Measurements from ENCODE around the gene TPST1. TPM values are rescaled to one million over a fixed set of nuclear protein-coding genes. Genes with fewer than 3 reads are reported as not detected.

TPST1 gene
- total and polyA plus RNA-seq, 2 of the 8 experiments (the other 6 are each of a cell fraction or from before 2014, with no cell fraction given), result 8.2 to 18.4 TPM

- no peak overlapping the region for H4K5ac ChIP-seq (ENCODE audit: insufficient read length, low read depth, low read length)
- H3K79me1 ChIP-seq (ENCODE audit: low read depth, low read length), result no peaks in the 10 kb centered on the region
- no peak overlapping the region for H2AK5ac ChIP-seq (ENCODE audit: low read depth, low read length)
- CTCF ChIA-PET (ENCODE audit: partially characterized antibody), result no interaction called here
- H4K20me1 ChIP-seq (replicated peaks in 1 of 2; ENCODE audit: control insufficient read depth in 1 of 2, insufficient read depth in 2 of 2, low read length in 2 of 2), result no peaks in the 10 kb centered on the region
- no peak for FAIRE-seq
- no peak overlapping the region for H3K18ac ChIP-seq (ENCODE audit: extremely low read depth, low read length)
- H3K79me2 ChIP-seq (ENCODE audit: control insufficient read depth in 1 of 2, insufficient read depth in 2 of 2, low read length in 2 of 2), result no peaks in the 10 kb centered on the region
- H2BK12ac ChIP-seq (ENCODE audit: low read depth, low read length), result no peak overlapping the region
- H3K23me2 ChIP-seq (ENCODE audit: low read depth, low read length), result no peaks in the 10 kb centered on the region; the same call in 1 of the 2 replicates
- no peak overlapping the region for H3K27ac ChIP-seq (ENCODE audit: low read depth, low read length)
- H2BK120ac ChIP-seq (replicated peaks; ENCODE audit: low read depth, low read length), result no peak overlapping the region
- H3K9me3 ChIP-seq (ENCODE audit: insufficient read depth in 2 of 2, low read depth in 1 of 2, low read length in 1 of 2), result peaks cover 0 to 3% of the 10 kb centered on the region in 2 experiments; a peak in 1 of 4 replicates
- H2AFZ ChIP-seq (ENCODE audit: low read length), result no peak overlapping the region
- no peaks in the 10 kb centered on the region for H3K4me1 ChIP-seq (replicated peaks in 1 of 4; ENCODE audit: control insufficient read depth in 3 of 4, insufficient read depth in 4 of 4, low read length in 3 of 4)
- no peak overlapping the region for H3K56ac ChIP-seq (replicated peaks; ENCODE audit: insufficient read length, low read depth, low read length)
- no peaks in the 10 kb centered on the region for H3K27me3 ChIP-seq (replicated peaks in 1 of 4; ENCODE audit: control insufficient read depth in 3 of 4, extremely low read depth in 1 of 4, insufficient read depth in 3 of 4, low read length in 3 of 4)
- DNase-seq (ENCODE audit: low read depth in 1 of 2, low spot score in 2 of 2), result no peak
- POLR2A ChIA-PET (ENCODE audit: partially characterized antibody), result no interaction called here
- no peak overlapping the region for H3K4me3 ChIP-seq (ENCODE audit: extremely low read depth in 1 of 4, insufficient read depth in 2 of 4, low read depth in 3 of 4, low read length in 4 of 4)
- no peak overlapping the region for H4K91ac ChIP-seq (replicated peaks; ENCODE audit: insufficient read length, low read length)
- H3K4me2 ChIP-seq (ENCODE audit: insufficient read depth in 1 of 2, low read depth in 2 of 2, low read length in 2 of 2), result no peak overlapping the region
- H3K36me3 ChIP-seq (ENCODE audit: control insufficient read depth in 2 of 4, insufficient read depth in 4 of 4, low read length in 3 of 4), result no peaks in the 10 kb centered on the region
- no peak overlapping the region for H2BK15ac ChIP-seq (ENCODE audit: low read length)
- H3K14ac ChIP-seq (ENCODE audit: insufficient read length), result no peak overlapping the region
- no peak overlapping the region for H4K8ac ChIP-seq (ENCODE audit: extremely low read depth, insufficient read depth, low read length)
- WGBS, 2 experiments (ENCODE audit: extremely low coverage in 1 of 2, insufficient coverage in 1 of 2, insufficient read length in 1 of 2, insufficient replicate concordance in 2 of 2, low coverage in 1 of 2, low lambda C conversion rate in 2 of 2, missing lambda C conversion rate in 1 of 2), result 91% methylated on average over 7 of the region's 8 CpGs; no CpG with 5 or more reads in 1 of the 2 experiments
- H2BK5ac ChIP-seq (ENCODE audit: low read depth, low read length), result no peak overlapping the region
- no peak overlapping the region for H3K9ac ChIP-seq (replicated peaks in 1 of 4; ENCODE audit: extremely low read depth in 1 of 4, low read depth in 3 of 4, low read length in 3 of 4)
- no peak overlapping the region for H3K23ac ChIP-seq (ENCODE audit: insufficient read length)
- no peak overlapping the region for H3K4ac ChIP-seq (replicated peaks; ENCODE audit: insufficient read length, low read depth, low read length)
- H2BK20ac ChIP-seq (ENCODE audit: low read length), result no peak overlapping the region
- TF ChIP-seq NANOG (IDR thresholded peaks at IDR 0.05; ENCODE audit: insufficient read depth, low read depth, low read length, poor library complexity, severe bottlenecking) (no peak), HDAC6 (IDR thresholded peaks at IDR 0.05; ENCODE audit: low read depth, low read length) (no peak), RXRA (IDR thresholded peaks at IDR 0.05; ENCODE audit: insufficient read depth, low read depth, low read length) (no peak), SIX5 (IDR thresholded peaks at IDR 0.05; ENCODE audit: low read depth, low read length) (no peak), YY1 (IDR thresholded peaks at IDR 0.05; ENCODE audit: low read depth, low read length) (no peak), SP1 (IDR thresholded peaks at IDR 0.05; ENCODE audit: low read depth, low read length) (no peak), CTBP2 (IDR thresholded peaks at IDR 0.05; ENCODE audit: borderline replicate concordance, insufficient read depth, insufficient read length, low read length) (no peak), TAF1 (IDR thresholded peaks at IDR 0.05; ENCODE audit: low read depth, low read length) (no peak), PHF8 (conservative IDR thresholded peaks at IDR 0.05; ENCODE audit: low read depth, low read length) (no peak), KDM1A (IDR thresholded peaks at IDR 0.05; ENCODE audit: borderline replicate concordance, low read length) (no peak), POU5F1 (IDR thresholded peaks at IDR 0.05; ENCODE audit: low read depth, low read length) (no peak)
- TF ChIP-seq, protein P1, sequence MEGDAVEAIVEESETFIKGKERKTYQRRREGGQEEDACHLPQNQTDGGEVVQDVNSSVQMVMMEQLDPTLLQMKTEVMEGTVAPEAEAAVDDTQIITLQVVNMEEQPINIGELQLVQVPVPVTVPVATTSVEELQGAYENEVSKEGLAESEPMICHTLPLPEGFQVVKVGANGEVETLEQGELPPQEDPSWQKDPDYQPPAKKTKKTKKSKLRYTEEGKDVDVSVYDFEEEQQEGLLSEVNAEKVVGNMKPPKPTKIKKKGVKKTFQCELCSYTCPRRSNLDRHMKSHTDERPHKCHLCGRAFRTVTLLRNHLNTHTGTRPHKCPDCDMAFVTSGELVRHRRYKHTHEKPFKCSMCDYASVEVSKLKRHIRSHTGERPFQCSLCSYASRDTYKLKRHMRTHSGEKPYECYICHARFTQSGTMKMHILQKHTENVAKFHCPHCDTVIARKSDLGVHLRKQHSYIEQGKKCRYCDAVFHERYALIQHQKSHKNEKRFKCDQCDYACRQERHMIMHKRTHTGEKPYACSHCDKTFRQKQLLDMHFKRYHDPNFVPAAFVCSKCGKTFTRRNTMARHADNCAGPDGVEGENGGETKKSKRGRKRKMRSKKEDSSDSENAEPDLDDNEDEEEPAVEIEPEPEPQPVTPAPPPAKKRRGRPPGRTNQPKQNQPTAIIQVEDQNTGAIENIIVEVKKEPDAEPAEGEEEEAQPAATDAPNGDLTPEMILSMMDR (IDR thresholded peaks at IDR 0.05; ENCODE audit: control extremely low read depth in 1 of 3, insufficient read depth in 1 of 3, low read depth in 1 of 3, low read length in 3 of 3), result no peak
Observed at GRCh38 chr7:66185680-66186187, 19.4 kb upstream of the TPST1 start.

Data from H1 (cell line).